GM12878 (cell line): ENCODE measurements around the gene NUMBL. TPM values are rescaled to one million over a fixed set of nuclear protein-coding genes. Genes with fewer than 3 reads are reported as not detected.

Experiments
- ATAC-seq: fragments of 200-7000 bp; cut with Tn5 transposase; 3 replicates; pipeline ENCODE4 v1.9.1; 2020; ENCODE audit warnings: mild to moderate bottlenecking, moderate library complexity
- BruUV-seq: library from RNA; stranded (reverse); fragments of 400-500 nt; replicated peaks from 2 replicates; lab custom pipeline; 2021; lab: Mats Ljungman, UMichigan
- CTCF ChIA-PET: fragments of 300-600 bp; sonication (Branson Sonifier 250); formaldehyde crosslinking; extraction: SDS; loops from one replicate; lab custom pipeline; 2021; ENCODE audit warnings: inconsistent platforms; lab: Yijun Ruan, JAX
- POLR2A ChIA-PET: fragments of 350-600 bp; formaldehyde crosslinking; extraction: SDS; loops from one replicate; lab custom pipeline; 2021; ENCODE audit warnings: inconsistent platforms; lab: Charles Lee
- RAD21 ChIA-PET: fragments of 300-600 bp; sonication (Branson Sonifier 250); formaldehyde crosslinking; loops from one replicate; lab custom pipeline; 2023; ENCODE audit warnings: antibody characterized with exemption; ENCODE audit not compliant: unreplicated experiment; lab: Charles Lee
- SMC1A ChIA-PET: fragments of 300-600 bp; sonication (Branson Sonifier 250); formaldehyde crosslinking; loops from one replicate; lab custom pipeline; 2023; ENCODE audit not compliant: unreplicated experiment, uncharacterized antibody; lab: Charles Lee
- DNase-seq: peaks from one replicate; pipeline ENCODE4 v3.0.0-alpha.2; 2011; ENCODE audit warnings: low read depth, low spot score
- FAIRE-seq: peaks from 3 replicates; lab custom pipeline; 2011; peaks lifted over from hg19 to GRCh38; lab: Jason Lieb, UNC
- H2AFZ ChIP-seq: 2 replicates; pipeline ENCODE4 v1.6.0; 2011; ENCODE audit warnings: low read depth, low read length, control low read depth; ENCODE audit not compliant: control insufficient read depth
- H3K27ac ChIP-seq: 2 replicates; pipeline ENCODE4 v1.5.1; 2011; ENCODE audit warnings: control low read depth; ENCODE audit not compliant: control insufficient read depth, insufficient read depth
- H3K27me3 ChIP-seq, 2 experiments: replicated peaks in 1 of 2; 2 replicates each; pipeline versions ENCODE4 v1.6.0 to v1.6.1; 2011; ENCODE audit warnings: low read length in 1 of 2; ENCODE audit not compliant: control insufficient read depth in 2 of 2, insufficient read depth in 2 of 2
- H3K36me3 ChIP-seq, 2 experiments: 2 replicates each; pipeline ENCODE4 v1.5.1; 2011; ENCODE audit warnings: low read length in 1 of 2; ENCODE audit not compliant: control insufficient read depth in 2 of 2, insufficient read depth in 2 of 2
- H3K4me1 ChIP-seq: 2 replicates; pipeline ENCODE4 v1.6.1; 2011; ENCODE audit warnings: mild to moderate bottlenecking, low read length, moderate library complexity, mixed read lengths; ENCODE audit not compliant: control insufficient read depth, insufficient read depth
- H3K4me2 ChIP-seq: 2 replicates; pipeline ENCODE4 v1.6.0; 2011; ENCODE audit warnings: control low read depth; ENCODE audit not compliant: control insufficient read depth, insufficient read depth
- H3K4me3 ChIP-seq: fragments of 200-600 bp; sonication (generic); 2 replicates; pipeline ENCODE4 v1.5.1; 2016
- H3K79me2 ChIP-seq: 2 replicates; pipeline ENCODE4 v1.6.0; 2011; ENCODE audit warnings: low read length; ENCODE audit not compliant: control insufficient read depth, insufficient read depth
- H3K9ac ChIP-seq: 2 replicates; pipeline ENCODE4 v1.8.0; 2011; ENCODE audit warnings: low read length, control low read depth, mixed read lengths; ENCODE audit not compliant: control insufficient read depth, insufficient read depth
- H3K9me3 ChIP-seq: replicated peaks from 3 replicates; pipeline ENCODE4 v1.5.1; 2011; ENCODE audit warnings: mild to moderate bottlenecking, low read length; ENCODE audit not compliant: control insufficient read depth, insufficient read depth
- H4K20me1 ChIP-seq: 2 replicates; pipeline ENCODE4 v1.6.0; 2011; ENCODE audit not compliant: control insufficient read depth, insufficient read depth
- ASH2L ChIP-seq: fragments of 300-600, 200-600 bp; sonication (generic); IDR thresholded peaks from 2 replicates; pipeline ENCODE4 v1.6.1; 2017; ENCODE audit warnings: low read depth, mild to moderate bottlenecking, borderline replicate concordance
- BCL11A ChIP-seq: IDR thresholded peaks from 2 replicates; pipeline ENCODE4 v1.6.1; 2011; ENCODE audit warnings: low read depth, low read length
- CHD2 ChIP-seq: IDR thresholded peaks from 2 replicates; pipeline ENCODE4 v1.6.1; 2011; ENCODE audit warnings: low read depth, low read length, improper control_type of control experiment, borderline replicate concordance
- EGR1 ChIP-seq, 2 experiments: IDR thresholded peaks; 1 replicate in 1 of 2; 2 replicates in 1 of 2; pipeline ENCODE4 v1.6.1; 2011 to 2012; ENCODE audit warnings: low read depth in 2 of 2, low read length in 2 of 2, borderline replicate concordance in 1 of 2, mild to moderate bottlenecking in 1 of 2, moderate library complexity in 1 of 2
- EP300 ChIP-seq, 2 experiments: fragments of 150-350 bp in 1 of 2; IDR thresholded peaks; 2 replicates each; pipeline ENCODE4 v1.6.1; 2011 to 2012; ENCODE audit warnings: low read depth in 2 of 2, low read length in 2 of 2, borderline replicate concordance in 1 of 2, improper control_type of control experiment in 1 of 2, inconsistent platforms in 1 of 2; ENCODE audit not compliant: control insufficient read depth in 1 of 2
- IKZF1 ChIP-seq: fragments of 450-650 bp; conservative IDR thresholded peaks from 2 replicates; pipeline ENCODE4 v1.6.1; 2017; ENCODE audit warnings: antibody characterized with exemption, mild to moderate bottlenecking
- IRF4 ChIP-seq: IDR thresholded peaks from 2 replicates; pipeline ENCODE4 v1.6.1; 2011; ENCODE audit warnings: low read depth, low read length
- POLR2A ChIP-seq: IDR thresholded peaks from 2 replicates; pipeline ENCODE4 v1.6.1; 2011; ENCODE audit warnings: low read depth, mild to moderate bottlenecking, low read length
- ZNF24 ChIP-seq: fragments of 450-650 bp; IDR thresholded peaks from 2 replicates; pipeline ENCODE4 v1.6.1; 2017; ENCODE audit warnings: antibody characterized with exemption, mild to moderate bottlenecking
- WGBS: methylation state at CpG from one replicate; pipeline ENCODE4 v1.1.6; 2016; ENCODE audit warnings: low lambda C conversion rate; ENCODE audit not compliant: insufficient replicate concordance, insufficient coverage; ENCODE audit errors: missing lambda C conversion rate; 5-methylcytosine and 5-hydroxymethylcytosine counted together
- in situ Hi-C: fragments of 300-500 bp; cut with MboI; formaldehyde crosslinking; loops from 9 replicates; pipeline ENCODE4 v1.14.3; 2018; ENCODE audit warnings: mixed read lengths
- intact Hi-C: fragments of 100-400 bp; cut with micrococcal nuclease; formaldehyde crosslinking; loops from one replicate; pipeline ENCODE4 v1.14.2; 2022; ENCODE audit not compliant: unreplicated experiment
- polyA plus RNA-seq, 11 experiments: library from polyadenylated mRNA; depleted of rRNA in 4 of 11; unstranded in 6 of 11; stranded (reverse) in 5 of 11; fragments of >200 nt; fragmentation: Nextera tagmentation in 4 of 11; fragmentation: Illumina TruSeq in 1 of 11; extraction: Ambion mirVana in 4 of 11; extraction: Trizol in 1 of 11; gene quantifications; 1 replicate in 1 of 11; 2 replicates in 10 of 11; pipeline versions ENCODE4 v1.2.1 to v1.2.3, GENCODE V29; 2011 to 2016; ENCODE audit warnings: inconsistent platforms in 2 of 11, missing spikeins in 2 of 11, low read depth in 1 of 11
- total RNA-seq, 4 experiments: library from RNA; depleted of rRNA in 3 of 4; stranded (reverse); fragments of >200 nt in 3 of 4; fragmentation: Illumina TruSeq in 1 of 4; extraction: Trizol in 1 of 4; gene quantifications; 2 replicates each; pipeline versions ENCODE4 v1.2.1 to v1.2.3, GENCODE V29; 2013 to 2021
- TF ChIP-seq, protein P1 (sequence below): IDR thresholded peaks from 2 replicates; pipeline ENCODE4 v1.6.1; 2012; ENCODE audit warnings: low read depth, low read length, improper control_type of control experiment
- TF ChIP-seq, protein P2 (sequence below): IDR thresholded peaks from 2 replicates; pipeline ENCODE4 v1.6.1; 2011; ENCODE audit warnings: low read depth, mild to moderate bottlenecking, low read length, moderate library complexity, borderline replicate concordance; ENCODE audit errors: extremely low read depth
- TF ChIP-seq, protein P3 (sequence below): fragments of 450-650 bp; IDR thresholded peaks from 2 replicates; pipeline ENCODE4 v1.6.1; 2016; ENCODE audit warnings: mild to moderate bottlenecking, moderate library complexity, borderline replicate concordance

NUMBL gene
- total and polyA plus RNA-seq, 10 of the 15 experiments (the other 5 are each of a cell fraction or from before 2014, with no cell fraction given) = 0.16 to 9.4 (median 1.9) TPM

DNA sequence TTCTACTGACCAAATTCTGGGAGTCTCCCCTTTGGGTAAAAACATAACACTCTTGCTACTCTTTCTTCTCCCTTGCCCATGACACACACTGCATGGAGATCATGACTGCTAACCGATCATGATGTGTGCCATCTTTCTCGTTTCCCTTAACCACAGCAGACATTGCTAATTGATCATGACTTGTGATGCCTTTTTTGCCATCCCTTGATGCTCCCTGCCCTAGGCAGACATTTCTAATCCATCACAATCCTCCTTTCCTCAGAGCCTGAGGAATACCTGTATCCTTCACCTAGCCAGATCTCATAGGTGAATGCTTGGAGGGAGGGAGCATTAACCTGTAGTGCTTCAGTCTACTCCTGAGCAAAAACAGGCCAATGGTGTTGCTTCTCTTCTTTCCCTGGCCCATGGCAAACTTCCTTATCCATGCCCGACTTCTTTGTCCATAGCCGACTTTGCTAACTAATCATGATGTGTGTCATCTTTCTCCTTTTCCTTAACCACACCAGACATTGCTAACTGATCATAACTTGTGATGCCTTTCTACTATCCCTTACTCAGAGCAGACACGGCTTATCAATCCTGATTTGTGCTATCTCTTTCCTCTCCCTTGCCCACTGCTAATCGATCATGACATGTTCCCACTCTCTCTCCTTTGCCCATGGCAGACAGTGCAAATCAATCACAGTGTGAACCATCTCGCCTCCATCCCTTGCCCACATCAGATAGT is 17.7 kb downstream of the NUMBL start (continued):
- no peak for TF ChIP-seq CHD2
- TF ChIP-seq EP300 (IDR thresholded peaks at IDR 0.05; ENCODE audit: borderline replicate concordance in 1 of 2, control insufficient read depth in 1 of 2, low read depth in 2 of 2, low read length in 2 of 2) = no peak
- TF ChIP-seq, protein P1, sequence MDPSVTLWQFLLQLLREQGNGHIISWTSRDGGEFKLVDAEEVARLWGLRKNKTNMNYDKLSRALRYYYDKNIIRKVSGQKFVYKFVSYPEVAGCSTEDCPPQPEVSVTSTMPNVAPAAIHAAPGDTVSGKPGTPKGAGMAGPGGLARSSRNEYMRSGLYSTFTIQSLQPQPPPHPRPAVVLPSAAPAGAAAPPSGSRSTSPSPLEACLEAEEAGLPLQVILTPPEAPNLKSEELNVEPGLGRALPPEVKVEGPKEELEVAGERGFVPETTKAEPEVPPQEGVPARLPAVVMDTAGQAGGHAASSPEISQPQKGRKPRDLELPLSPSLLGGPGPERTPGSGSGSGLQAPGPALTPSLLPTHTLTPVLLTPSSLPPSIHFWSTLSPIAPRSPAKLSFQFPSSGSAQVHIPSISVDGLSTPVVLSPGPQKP = no peak
- TF ChIP-seq, protein P2, sequence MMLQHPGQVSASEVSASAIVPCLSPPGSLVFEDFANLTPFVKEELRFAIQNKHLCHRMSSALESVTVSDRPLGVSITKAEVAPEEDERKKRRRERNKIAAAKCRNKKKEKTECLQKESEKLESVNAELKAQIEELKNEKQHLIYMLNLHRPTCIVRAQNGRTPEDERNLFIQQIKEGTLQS = no peak

DNA sequence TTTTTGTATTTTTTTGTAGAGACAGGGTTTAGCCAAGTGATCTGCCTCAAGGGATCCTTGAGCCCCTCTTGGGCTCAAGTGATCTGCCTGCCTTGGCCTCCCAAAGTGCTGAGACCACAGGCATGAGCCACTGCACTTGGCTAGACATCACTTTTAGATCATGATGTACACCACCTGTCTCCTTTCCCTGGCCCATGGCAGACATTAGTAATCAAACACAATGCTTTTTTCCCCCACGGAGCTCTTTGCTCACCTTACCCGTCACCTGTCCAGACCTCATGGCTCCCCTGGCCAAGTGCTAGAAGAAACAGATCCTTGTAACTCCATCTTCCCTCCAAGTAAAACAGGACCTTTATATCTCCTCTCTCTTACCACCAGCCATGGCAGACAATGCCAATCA is 18.4 kb downstream of the NUMBL start:
- WGBS = 92% methylated on average over 2 of the region's 2 CpGs
- ATAC-seq (no peak), DNase-seq (no peak), FAIRE-seq (no peak)
- ChIA-PET RAD21 (no interaction called here), POLR2A (no interaction called here), SMC1A (interaction anchor here (0.6 kb wide), 1 partner anchor 9 kb away, joined by 3 read pairs; no protein-coding TSS in a partner anchor), CTCF (no interaction called here)
- Histone ChIP-seq H3K4me1 (no peaks in the 10 kb centered on the region), H3K9me3 (peaks cover 5% of the 10 kb centered on the region; the same call in 2 of the 3 replicates), H3K36me3 (peaks cover 2 to 8% of the 10 kb centered on the region in 2 experiments; a peak in 2 of 4 replicates), H2AFZ (no peak overlapping the region), H3K27me3 (no peaks in the 10 kb centered on the region), H4K20me1 (no peaks in the 10 kb centered on the region), H3K4me3 (no peak overlapping the region), H3K9ac (no peak overlapping the region), H3K79me2 (no peaks in the 10 kb centered on the region), H3K4me2 (no peak overlapping the region), H3K27ac (no peak overlapping the region)
- intact Hi-C loops (no loop called here), in situ Hi-C loops (no loop called here)
- no TSS peak for BruUV-seq
- TF ChIP-seq POLR2A = no peak
- no peak for TF ChIP-seq IKZF1
- no peak for TF ChIP-seq EGR1 (IDR thresholded peaks at IDR 0.05; ENCODE audit: borderline replicate concordance in 1 of 2, low read depth in 2 of 2, low read length in 2 of 2)
- TF ChIP-seq, protein P3, sequence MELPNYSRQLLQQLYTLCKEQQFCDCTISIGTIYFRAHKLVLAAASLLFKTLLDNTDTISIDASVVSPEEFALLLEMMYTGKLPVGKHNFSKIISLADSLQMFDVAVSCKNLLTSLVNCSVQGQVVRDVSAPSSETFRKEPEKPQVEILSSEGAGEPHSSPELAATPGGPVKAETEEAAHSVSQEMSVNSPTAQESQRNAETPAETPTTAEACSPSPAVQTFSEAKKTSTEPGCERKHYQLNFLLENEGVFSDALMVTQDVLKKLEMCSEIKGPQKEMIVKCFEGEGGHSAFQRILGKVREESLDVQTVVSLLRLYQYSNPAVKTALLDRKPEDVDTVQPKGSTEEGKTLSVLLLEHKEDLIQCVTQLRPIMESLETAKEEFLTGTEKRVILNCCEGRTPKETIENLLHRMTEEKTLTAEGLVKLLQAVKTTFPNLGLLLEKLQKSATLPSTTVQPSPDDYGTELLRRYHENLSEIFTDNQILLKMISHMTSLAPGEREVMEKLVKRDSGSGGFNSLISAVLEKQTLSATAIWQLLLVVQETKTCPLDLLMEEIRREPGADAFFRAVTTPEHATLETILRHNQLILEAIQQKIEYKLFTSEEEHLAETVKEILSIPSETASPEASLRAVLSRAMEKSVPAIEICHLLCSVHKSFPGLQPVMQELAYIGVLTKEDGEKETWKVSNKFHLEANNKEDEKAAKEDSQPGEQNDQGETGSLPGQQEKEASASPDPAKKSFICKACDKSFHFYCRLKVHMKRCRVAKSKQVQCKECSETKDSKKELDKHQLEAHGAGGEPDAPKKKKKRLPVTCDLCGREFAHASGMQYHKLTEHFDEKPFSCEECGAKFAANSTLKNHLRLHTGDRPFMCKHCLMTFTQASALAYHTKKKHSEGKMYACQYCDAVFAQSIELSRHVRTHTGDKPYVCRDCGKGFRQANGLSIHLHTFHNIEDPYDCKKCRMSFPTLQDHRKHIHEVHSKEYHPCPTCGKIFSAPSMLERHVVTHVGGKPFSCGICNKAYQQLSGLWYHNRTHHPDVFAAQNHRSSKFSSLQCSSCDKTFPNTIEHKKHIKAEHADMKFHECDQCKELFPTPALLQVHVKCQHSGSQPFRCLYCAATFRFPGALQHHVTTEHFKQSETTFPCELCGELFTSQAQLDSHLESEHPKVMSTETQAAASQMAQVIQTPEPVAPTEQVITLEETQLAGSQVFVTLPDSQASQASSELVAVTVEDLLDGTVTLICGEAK = no peak
- TF ChIP-seq ASH2L = no peak
- no peak for TF ChIP-seq ZNF24
- no peak for TF ChIP-seq IRF4
- no peak for TF ChIP-seq BCL11A
